Hepatocyte (in vitro differentiated cells): ENCODE data around the gene ASGR1.

Experiments used
- CTCF ChIP-seq: fragments of 200-600 bp; sonication (generic); IDR thresholded peaks from 2 replicates; pipeline ENCODE4 v1.5.1; 2016; ENCODE audit warnings: antibody characterized with exemption, mild to moderate bottlenecking; ENCODE audit not compliant: poor library complexity
- EZH2 ChIP-seq: fragments of 200-600 bp; sonication (generic); IDR thresholded peaks from 2 replicates; pipeline ENCODE4 v1.6.1; 2016; ENCODE audit warnings: antibody characterized with exemption, mild to moderate bottlenecking, borderline replicate concordance
- EZH2phosphoT487 ChIP-seq: fragments of 200-600 bp; sonication (generic); IDR thresholded peaks from one replicate; pipeline ENCODE4 v1.6.1; 2018; ENCODE audit warnings: antibody characterized with exemption, mild to moderate bottlenecking, low read depth, moderate library complexity; ENCODE audit not compliant: unreplicated experiment, severe bottlenecking

GRCh38 chr17:7204336-7204735 lies 25.2 kb upstream of the ASGR1 start:
- no peak for TF ChIP-seq CTCF
- TF ChIP-seq EZH2 = no peak
- no peak for TF ChIP-seq EZH2phosphoT487
